C4-2B (cell line): Measurements from ENCODE around the gene TMEM59.
"Not testable (repeated sequence)": the region's sequence is repeated elsewhere in the genome, so short reads cannot be mapped to it uniquely, and the experiment has no call there.

Source experiments
- CTCF ChIP-seq: fragments of 450-650 bp; conservative IDR thresholded peaks from 2 replicates; pipeline ENCODE4 v1.5.1; 2017; ENCODE audit warnings: mild to moderate bottlenecking
- ZFX ChIP-seq: fragments of 450-650 bp; IDR thresholded peaks from 2 replicates; pipeline ENCODE4 v1.6.1; 2017

- TF ChIP-seq CTCF, ZFX: not testable (repeated sequence)
These were observed 41.7 kb upstream of the TMEM59 start for GRCh38 chr1:54094730-54095105.
